Measurements from ENCODE around the gene PDXP.

Gene PDXP

DNA sequence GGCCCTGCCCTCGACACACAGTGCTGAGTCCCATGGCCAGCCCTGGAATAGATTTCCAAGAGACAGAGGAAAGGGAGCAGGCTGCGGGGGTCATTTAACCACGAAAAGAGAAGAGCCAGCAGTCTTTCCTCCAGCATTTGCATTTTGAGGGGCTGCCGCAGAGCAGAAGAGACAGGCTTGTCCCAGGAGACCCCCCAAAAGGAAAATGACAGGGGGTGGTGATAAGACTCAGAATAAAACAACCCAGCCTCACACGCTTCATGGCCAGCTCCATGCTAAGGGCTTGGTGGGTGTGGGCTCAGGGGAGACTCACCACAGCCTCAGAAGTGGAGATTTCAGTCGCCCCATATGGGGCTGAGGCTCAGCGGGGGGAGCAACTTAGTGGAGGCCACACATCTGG lies 55.2 kb downstream of the PDXP start:
- H3K4me3 ChIP-seq (ENCODE audit: low read depth in 1 of 2, low read length in 2 of 2) = no peak overlapping the region
- no peak overlapping the region for H3K27ac ChIP-seq (ENCODE audit: low read depth, low read length)
- no peaks in the 10 kb centered on the region for H3K4me1 ChIP-seq (ENCODE audit: control insufficient read depth in 1 of 2, insufficient read depth in 2 of 2, low read length in 2 of 2)
- H3K9me3 ChIP-seq (ENCODE audit: control insufficient read depth in 1 of 2, low read length in 2 of 2) = no peaks in the 10 kb centered on the region
- no peak overlapping the region for H3K9ac ChIP-seq (ENCODE audit: low read depth in 1 of 2, low read length in 2 of 2)
- no peaks in the 10 kb centered on the region for H3K27me3 ChIP-seq (ENCODE audit: control insufficient read depth in 1 of 2, insufficient read depth in 2 of 2, low read length in 2 of 2)
- no peaks in the 10 kb centered on the region for H3K36me3 ChIP-seq (ENCODE audit: control insufficient read depth in 1 of 2, insufficient read depth in 2 of 2, low read length in 2 of 2)

DNA sequence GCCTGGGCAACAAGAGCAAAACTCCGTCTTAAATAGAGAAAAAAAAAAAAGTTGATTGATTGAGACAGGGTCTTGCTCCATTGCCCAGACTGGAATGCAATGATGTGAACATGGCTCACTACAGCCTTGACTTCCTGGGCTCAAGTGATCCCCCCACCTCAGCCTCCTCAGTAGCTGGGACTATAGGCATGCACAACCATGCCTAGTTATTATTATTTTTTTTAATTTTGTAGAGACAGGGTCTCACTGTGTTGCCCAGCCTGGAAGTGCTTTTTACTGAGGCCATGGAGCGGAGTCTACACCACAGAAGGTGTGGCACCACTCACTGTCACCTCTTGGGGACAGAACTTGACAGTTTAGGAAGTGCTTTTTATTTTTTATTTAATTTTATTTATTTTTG lies 56.1 kb downstream of the PDXP start:
- H3K27ac ChIP-seq (ENCODE audit: low read depth, low read length) = no peak overlapping the region
- H3K9me3 ChIP-seq (ENCODE audit: control insufficient read depth in 1 of 2, low read length in 2 of 2) = no peaks in the 10 kb centered on the region
- H3K27me3 ChIP-seq (ENCODE audit: control insufficient read depth in 1 of 2, insufficient read depth in 2 of 2, low read length in 2 of 2) = no peaks in the 10 kb centered on the region
- no peak overlapping the region for H3K9ac ChIP-seq (ENCODE audit: low read depth in 1 of 2, low read length in 2 of 2)
- no peak overlapping the region for H3K4me3 ChIP-seq (ENCODE audit: low read depth in 1 of 2, low read length in 2 of 2)
- no peaks in the 10 kb centered on the region for H3K36me3 ChIP-seq (ENCODE audit: control insufficient read depth in 1 of 2, insufficient read depth in 2 of 2, low read length in 2 of 2)
- no peaks in the 10 kb centered on the region for H3K4me1 ChIP-seq (ENCODE audit: control insufficient read depth in 1 of 2, insufficient read depth in 2 of 2, low read length in 2 of 2)

DNA sequence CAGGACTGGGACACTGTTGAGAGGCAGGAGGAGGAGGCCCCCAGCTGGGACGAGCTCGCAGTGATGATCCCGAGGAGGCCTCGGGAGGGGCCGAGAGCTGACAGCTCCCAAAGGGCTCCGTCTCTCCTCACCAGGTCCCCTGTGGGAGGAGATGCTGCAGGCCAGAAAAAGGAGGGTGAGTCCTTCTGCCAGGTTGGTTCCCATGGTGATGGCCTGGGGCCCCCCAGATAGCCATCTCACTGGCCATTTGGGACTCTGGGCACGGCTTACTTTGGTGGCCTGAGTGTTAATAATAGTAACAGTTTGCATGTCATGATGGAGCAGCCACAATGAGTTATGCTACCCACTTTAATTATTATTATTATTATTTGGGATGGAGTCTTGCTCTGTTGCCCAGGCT lies 57.2 kb downstream of the PDXP start:
- no peaks in the 10 kb centered on the region for H3K36me3 ChIP-seq (ENCODE audit: control insufficient read depth in 1 of 2, insufficient read depth in 2 of 2, low read length in 2 of 2)
- no peak overlapping the region for H3K9ac ChIP-seq (ENCODE audit: low read depth in 1 of 2, low read length in 2 of 2)
- no peak overlapping the region for H3K4me3 ChIP-seq (ENCODE audit: low read depth in 1 of 2, low read length in 2 of 2)
- H3K9me3 ChIP-seq (ENCODE audit: control insufficient read depth in 1 of 2, low read length in 2 of 2) = no peaks in the 10 kb centered on the region
- H3K4me1 ChIP-seq (ENCODE audit: control insufficient read depth in 1 of 2, insufficient read depth in 2 of 2, low read length in 2 of 2) = no peaks in the 10 kb centered on the region
- H3K27ac ChIP-seq (ENCODE audit: low read depth, low read length) = no peak overlapping the region
- no peaks in the 10 kb centered on the region for H3K27me3 ChIP-seq (ENCODE audit: control insufficient read depth in 1 of 2, insufficient read depth in 2 of 2, low read length in 2 of 2)

Data from duodenal mucosa (tissue), 2 donors.